HepG2 (cell line): Measurements from ENCODE around the gene P4HTM. TPM values are rescaled to one million over a fixed set of nuclear protein-coding genes. Genes with fewer than 3 reads are reported as not detected.

Source experiments
- AHR ChIP-seq: IDR thresholded peaks from 2 replicates; pipeline ENCODE4 v1.6.1; 2018; ENCODE audit warnings: missing genetic modification reagents, missing compliant biosample characterization
- ASH2L ChIP-seq: fragments of 300-600, 200-600 bp; sonication (generic); IDR thresholded peaks from 2 replicates; pipeline ENCODE4 v1.7.0; 2017; ENCODE audit warnings: low read depth, mild to moderate bottlenecking, moderate library complexity, mixed read lengths, low read length; ENCODE audit not compliant: insufficient read length
- ATF7-NPFF ChIP-seq: sonication (generic); formaldehyde crosslinking; IDR thresholded peaks from 2 replicates; pipeline ENCODE4 v1.8.1; 2023; ENCODE audit warnings: mild to moderate bottlenecking, low read depth, missing genetic modification reagents, moderate library complexity
- DPF2 ChIP-seq: sonication (generic); formaldehyde crosslinking; IDR thresholded peaks from 2 replicates; pipeline ENCODE4 v1.4.0; 2020; ENCODE audit warnings: mild to moderate bottlenecking, low read depth, missing genetic modification reagents, borderline replicate concordance
- FOXC1 ChIP-seq: sonication (generic); formaldehyde crosslinking; IDR thresholded peaks from 2 replicates; pipeline ENCODE4 v1.8.0; 2022; ENCODE audit warnings: mild to moderate bottlenecking, missing genetic modification reagents, borderline replicate concordance
- GATA4 ChIP-seq: sonication (generic); IDR thresholded peaks from 2 replicates; pipeline ENCODE4 v1.6.1; 2016; ENCODE audit warnings: antibody characterized with exemption, low read depth, borderline replicate concordance
- KDM4B ChIP-seq: sonication (generic); formaldehyde crosslinking; IDR thresholded peaks from 2 replicates; pipeline ENCODE4 v1.4.0; 2020; ENCODE audit warnings: missing genetic modification reagents
- MAFK ChIP-seq, 2 experiments: IDR thresholded peaks in 1 of 2; conservative IDR thresholded peaks in 1 of 2; 2 replicates each; pipeline ENCODE4 v1.6.1; 2011; ENCODE audit warnings: improper control_type of control experiment in 2 of 2, low read length in 2 of 2
- MAZ ChIP-seq, 2 experiments: sonication (generic) in 1 of 2; formaldehyde crosslinking in 1 of 2; IDR thresholded peaks; 2 replicates each; pipeline versions ENCODE4 v1.5.0 to v1.6.1; 2012 to 2020; ENCODE audit warnings: low read depth in 2 of 2, mild to moderate bottlenecking in 2 of 2, borderline replicate concordance in 1 of 2, improper control_type of control experiment in 1 of 2, low read length in 1 of 2, missing genetic modification reagents in 1 of 2, moderate library complexity in 1 of 2
- MLX ChIP-seq: IDR thresholded peaks from 2 replicates; pipeline ENCODE4 v1.6.1; 2016
- MYNN ChIP-seq: sonication (generic); formaldehyde crosslinking; IDR thresholded peaks from 2 replicates; pipeline ENCODE4 v1.4.0; 2020; ENCODE audit warnings: mild to moderate bottlenecking, low read depth, missing genetic modification reagents
- NFATC3 ChIP-seq: sonication (generic); formaldehyde crosslinking; IDR thresholded peaks from 2 replicates; pipeline ENCODE4 v1.5.1; 2020; ENCODE audit warnings: mild to moderate bottlenecking, missing genetic modification reagents
- NFE2L1 ChIP-seq: sonication (generic); formaldehyde crosslinking; IDR thresholded peaks from 2 replicates; pipeline ENCODE4 v1.4.0; 2020; ENCODE audit warnings: missing genetic modification reagents, mild to moderate bottlenecking, borderline replicate concordance
- TBL1XR1 ChIP-seq: fragments of 150-350 bp; IDR thresholded peaks from 2 replicates; pipeline ENCODE4 v1.6.1; 2014; ENCODE audit warnings: borderline replicate concordance, low read length; ENCODE audit not compliant: partially characterized antibody
- ZBTB34 ChIP-seq: sonication (generic); formaldehyde crosslinking; IDR thresholded peaks from 2 replicates; pipeline ENCODE4 v1.8.0; 2022; ENCODE audit warnings: mild to moderate bottlenecking, missing genetic modification reagents
- ZFP36L1 ChIP-seq: sonication (generic); formaldehyde crosslinking; IDR thresholded peaks from 2 replicates; pipeline ENCODE4 v1.8.0; 2022; ENCODE audit warnings: mild to moderate bottlenecking, missing genetic modification reagents, moderate library complexity
- ZFX ChIP-seq: sonication (generic); formaldehyde crosslinking; IDR thresholded peaks from 2 replicates; pipeline ENCODE4 v1.4.0; 2020; ENCODE audit warnings: mild to moderate bottlenecking, low read depth, missing genetic modification reagents, moderate library complexity
- ZNF234 ChIP-seq: sonication (generic); formaldehyde crosslinking; conservative IDR thresholded peaks from 2 replicates; pipeline ENCODE4 v1.5.1; 2020; ENCODE audit warnings: mild to moderate bottlenecking, missing genetic modification reagents
- ZNF260 ChIP-seq: sonication (generic); formaldehyde crosslinking; IDR thresholded peaks from 2 replicates; pipeline ENCODE4 v1.4.0; 2020; ENCODE audit warnings: missing genetic modification reagents, low read depth, mild to moderate bottlenecking, borderline replicate concordance
- ZNF354B ChIP-seq: sonication (generic); formaldehyde crosslinking; IDR thresholded peaks from 2 replicates; pipeline ENCODE4 v1.8.0; 2022; ENCODE audit warnings: mild to moderate bottlenecking, missing genetic modification reagents
- ZNF510 ChIP-seq: sonication (generic); formaldehyde crosslinking; IDR thresholded peaks from 2 replicates; pipeline ENCODE4 v1.4.0; 2020; ENCODE audit warnings: low read depth, mild to moderate bottlenecking, missing genetic modification reagents
- ZNF737 ChIP-seq: sonication (generic); formaldehyde crosslinking; IDR thresholded peaks from 2 replicates; pipeline ENCODE4 v1.5.0; 2020; ENCODE audit warnings: missing genetic modification reagents, mild to moderate bottlenecking, borderline replicate concordance
- ZSCAN5A ChIP-seq: sonication (generic); formaldehyde crosslinking; IDR thresholded peaks from 2 replicates; pipeline ENCODE4 v1.8.0; 2022; ENCODE audit warnings: mild to moderate bottlenecking, missing genetic modification reagents, borderline replicate concordance
- polyA plus RNA-seq, 8 experiments: library from polyadenylated mRNA; depleted of rRNA in 3 of 8; stranded (reverse) in 7 of 8; unstranded in 1 of 8; fragments of >200 nt; fragmentation: Illumina TruSeq in 4 of 8; extraction: Trizol in 4 of 8; gene quantifications; 2 replicates each; pipeline versions ENCODE4 v1.2.1 to v1.2.3, GENCODE V29; 2011 to 2016; ENCODE audit warnings: low read depth in 4 of 8, missing spikeins in 1 of 8, mixed read lengths in 1 of 8; ENCODE audit not compliant: insufficient read depth in 1 of 8
- total RNA-seq, 5 experiments: library from RNA; depleted of rRNA; stranded (reverse); fragments of >200 nt; fragmentation: Illumina TruSeq; extraction: Trizol; gene quantifications; 2 replicates each; pipeline ENCODE4 v1.2.3, GENCODE V29; 2016; ENCODE audit warnings: low read depth in 1 of 5
- TF ChIP-seq, protein P1 (sequence below): sonication (generic); formaldehyde crosslinking; IDR thresholded peaks from 2 replicates; pipeline ENCODE4 v1.4.0; 2020; ENCODE audit warnings: missing genetic modification reagents

P4HTM gene
- total and polyA plus RNA-seq, 2 of the 13 experiments (the other 11 are each of a cell fraction or from before 2014, with no cell fraction given) = 0.01 TPM; not detected in 1

- TF ChIP-seq DPF2 (CRISPR knock-in tag) = 0 out of 2 replicates have a peak, but pooled peaks have one; percentile 36
- TF ChIP-seq ZNF234 (CRISPR knock-in tag) = no peak; the same call in 1 of the 2 replicates
- no peak for TF ChIP-seq FOXC1 (CRISPR knock-in tag)
- TF ChIP-seq ZBTB34 (CRISPR knock-in tag) = no peak
- no peak for TF ChIP-seq MAFK (conservative IDR thresholded peaks at IDR 0.05 in 1 of 2, IDR thresholded peaks at IDR 0.05 in 1 of 2; ENCODE audit: low read length in 2 of 2)
- peak; percentile 97; the same call in 1 of the 2 replicates for TF ChIP-seq ZNF737 (CRISPR knock-in tag)
- no peak for TF ChIP-seq MAZ (IDR thresholded peaks at IDR 0.05; ENCODE audit: borderline replicate concordance, low read depth, low read length)
- TF ChIP-seq MAZ (CRISPR knock-in tag; IDR thresholded peaks at IDR 0.05; ENCODE audit: low read depth) = peak; percentile 22; the same call in 1 of the 2 replicates
- no peak; the same call in 1 of the 2 replicates for TF ChIP-seq ZNF510 (CRISPR knock-in tag)
- no peak for TF ChIP-seq ZSCAN5A (CRISPR knock-in tag)
- TF ChIP-seq ZNF260 (CRISPR knock-in tag) = no peak
- 0 out of 2 replicates have a peak, but pooled peaks have one; percentile 66 for TF ChIP-seq AHR (CRISPR knock-in tag)
- no peak; the same call in 1 of the 2 replicates for TF ChIP-seq MLX (CRISPR knock-in tag)
- peak; percentile 99 for TF ChIP-seq ZFX (CRISPR knock-in tag)
- peak; percentile 14; the same call in 1 of the 2 replicates for TF ChIP-seq ZFP36L1
- 0 out of 2 replicates have a peak, but pooled peaks have one; percentile 46 for TF ChIP-seq KDM4B (CRISPR knock-in tag)
- TF ChIP-seq TBL1XR1 = no peak
- 0 out of 2 replicates have a peak, but pooled peaks have one; percentile 20 for TF ChIP-seq MYNN (CRISPR knock-in tag)
- TF ChIP-seq ZNF354B (CRISPR knock-in tag) = no peak
- TF ChIP-seq ASH2L = no peak
- TF ChIP-seq NFE2L1 (CRISPR knock-in tag) = no peak
- TF ChIP-seq, protein P1, sequence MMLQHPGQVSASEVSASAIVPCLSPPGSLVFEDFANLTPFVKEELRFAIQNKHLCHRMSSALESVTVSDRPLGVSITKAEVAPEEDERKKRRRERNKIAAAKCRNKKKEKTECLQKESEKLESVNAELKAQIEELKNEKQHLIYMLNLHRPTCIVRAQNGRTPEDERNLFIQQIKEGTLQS (CRISPR knock-in tag) = no peak
- TF ChIP-seq ATF7-NPFF (CRISPR knock-in tag) = peak; percentile 78
- TF ChIP-seq GATA4 = peak; percentile 92
- TF ChIP-seq NFATC3 = no peak
Observed at GRCh38 chr3:49021213-49021812, 31.3 kb downstream of the P4HTM start (continued).
